ENCODE measurements around the gene RIIAD1. TPM values are rescaled to one million over a fixed set of nuclear protein-coding genes. Genes with fewer than 3 reads are reported as not detected.

Gene RIIAD1
- total RNA-seq, 1 experiment from 2014 or later = 0.12 TPM

DNA sequence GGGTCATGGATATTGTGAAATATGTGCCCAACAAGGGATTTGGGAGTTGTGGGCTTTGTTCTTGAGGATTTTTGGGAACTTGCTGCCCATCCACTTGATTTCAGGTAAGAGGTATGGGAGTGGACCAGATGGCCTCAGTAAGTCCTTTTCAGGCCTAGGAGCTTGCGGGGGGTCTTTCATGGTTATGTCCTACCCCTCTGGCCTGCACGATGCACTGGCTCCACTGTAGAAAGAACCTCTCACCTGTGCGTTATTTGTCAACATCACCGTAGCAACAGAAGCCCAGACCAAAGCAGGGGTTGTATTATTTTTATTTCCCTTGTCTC lies 8.6 kb downstream of the RIIAD1 start:
- Histone ChIP-seq H3K79me2 (ENCODE audit: insufficient read depth, low read length) (no peaks in the 10 kb centered on the region), H3K9me3 (ENCODE audit: control insufficient read depth in 1 of 2, insufficient read depth in 1 of 2, low read depth in 1 of 2, low read length in 2 of 2) (no peaks in the 10 kb centered on the region), H3K27ac (ENCODE audit: low read depth, low read length) (no peak overlapping the region), H2AFZ (ENCODE audit: low read depth, low read length, poor library complexity, severe bottlenecking) (no peak overlapping the region), H3K9me2 (ENCODE audit: insufficient read depth) (no peaks in the 10 kb centered on the region), H3K9ac (ENCODE audit: low read length) (no peak overlapping the region), H3K4me2 (ENCODE audit: low read length) (no peak overlapping the region), H3K36me3 (ENCODE audit: control insufficient read depth in 1 of 2, insufficient read depth in 2 of 2, low read length in 2 of 2) (no peaks in the 10 kb centered on the region), H3K4me1 (ENCODE audit: control insufficient read depth in 1 of 2, insufficient read depth in 2 of 2, low read length in 2 of 2) (0 out of 4 replicates have a peak, but pooled peaks cover 0 to 2% of the 10 kb centered on the region in 2 experiments), H3K27me3 (ENCODE audit: insufficient read depth, low read length) (no peaks in the 10 kb centered on the region), H4K20me1 (ENCODE audit: insufficient read depth) (no peaks in the 10 kb centered on the region), H3K4me3 (replicated peaks in 1 of 2; ENCODE audit: low read depth in 1 of 2, low read length in 2 of 2) (no peak overlapping the region)
- DNase-seq (ENCODE audit: low read depth, low spot score) (no peak), ATAC-seq (no peak)
- no TSS peak for BruUV-seq (replicated peaks)
- POLR2A ChIA-PET = no interaction called here
- CTCF ChIA-PET = no interaction called here
- RAD21 ChIA-PET (ENCODE audit: low non-redundant PET in 1 of 2, low total read pairs in 2 of 2, uncharacterized antibody in 2 of 2, unreplicated experiment in 2 of 2) = no interaction called here
- TF ChIP-seq MAX (IDR thresholded peaks at IDR 0.05) = no peak
- intact Hi-C loops (cut with micrococcal nuclease) = no loop called here

DNA sequence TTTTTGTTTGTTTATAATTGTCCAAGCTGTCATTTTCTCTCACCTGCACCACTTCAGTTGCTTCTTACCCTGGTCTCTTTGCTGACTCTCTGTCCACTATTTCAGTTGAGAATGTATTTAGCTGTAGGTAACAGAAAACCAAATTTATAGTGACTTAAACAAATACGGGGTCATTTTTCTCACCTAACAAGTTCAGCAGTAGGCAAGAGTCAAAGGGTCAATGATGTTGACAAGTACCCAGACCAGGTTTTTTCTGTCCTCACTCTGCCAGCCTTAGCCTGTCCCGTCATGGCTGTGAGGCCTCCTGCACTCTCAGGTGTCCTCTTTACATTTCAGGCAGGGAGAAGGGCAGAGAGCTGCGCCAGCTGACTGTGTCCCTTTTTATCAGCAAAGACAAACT lies 11.8 kb downstream of the RIIAD1 start:
- H3K4me2 ChIP-seq (ENCODE audit: low read length) = no peak overlapping the region
- ATAC-seq (no peak), DNase-seq (ENCODE audit: low read depth, low spot score) (no peak)
- H3K9ac ChIP-seq (ENCODE audit: low read length) = no peak overlapping the region
- no peaks in the 10 kb centered on the region for H3K27me3 ChIP-seq (ENCODE audit: insufficient read depth, low read length)
- ChIA-PET RAD21 (ENCODE audit: low non-redundant PET in 1 of 2, low total read pairs in 2 of 2, uncharacterized antibody in 2 of 2, unreplicated experiment in 2 of 2) (no interaction called here), CTCF (no interaction called here), POLR2A (interaction anchor here (2.5 kb wide), 1 partner anchor 193 kb away, joined by 10 read pairs; the partner anchor contains the start of gene TUFT1)
- H2AFZ ChIP-seq (ENCODE audit: low read depth, low read length, poor library complexity, severe bottlenecking) = no peak overlapping the region
- 0 out of 4 replicates have a peak, but pooled peaks cover 0 to 4% of the 10 kb centered on the region in 2 experiments for H3K4me1 ChIP-seq (ENCODE audit: control insufficient read depth in 1 of 2, insufficient read depth in 2 of 2, low read length in 2 of 2)
- no peaks in the 10 kb centered on the region for H4K20me1 ChIP-seq (ENCODE audit: insufficient read depth)
- intact Hi-C loops (cut with micrococcal nuclease) = no loop called here
- H3K79me2 ChIP-seq (ENCODE audit: insufficient read depth, low read length) = no peaks in the 10 kb centered on the region
- no peak overlapping the region for H3K4me3 ChIP-seq (replicated peaks in 1 of 2; ENCODE audit: low read depth in 1 of 2, low read length in 2 of 2)
- no peaks in the 10 kb centered on the region for H3K36me3 ChIP-seq (ENCODE audit: control insufficient read depth in 1 of 2, insufficient read depth in 2 of 2, low read length in 2 of 2)
- no peak for TF ChIP-seq JUND (IDR thresholded peaks at IDR 0.05)
- TF ChIP-seq RAD21 (IDR thresholded peaks at IDR 0.05; ENCODE audit: low read depth) = no peak
- no peak for TF ChIP-seq MAX (IDR thresholded peaks at IDR 0.05)
- no peak for TF ChIP-seq EGR1 (IDR thresholded peaks at IDR 0.05; ENCODE audit: low read depth)
- no peak for TF ChIP-seq POLR2AphosphoS5 (IDR thresholded peaks at IDR 0.05; ENCODE audit: low read depth, low read length)
- TF ChIP-seq CBX3 (IDR thresholded peaks at IDR 0.05; ENCODE audit: low read depth) = no peak
- TF ChIP-seq CEBPB (IDR thresholded peaks at IDR 0.05; ENCODE audit: low read depth) = no peak
- TF ChIP-seq EZH2 (IDR thresholded peaks at IDR 0.05) = no peak
- no peak for TF ChIP-seq ELF1 (IDR thresholded peaks at IDR 0.05; ENCODE audit: borderline replicate concordance, low read depth)
- TF ChIP-seq ZNF274 (IDR thresholded peaks at IDR 0.05; ENCODE audit: low read depth, low read length) = no peak
- no peak for TF ChIP-seq ATF3 (IDR thresholded peaks at IDR 0.05)
- no peak for TF ChIP-seq REST (IDR thresholded peaks at IDR 0.05; ENCODE audit: low read depth)
- TF ChIP-seq FOSL1 (IDR thresholded peaks at IDR 0.05; ENCODE audit: low read depth) = no peak
- no peak for TF ChIP-seq SIN3A (IDR thresholded peaks at IDR 0.05; ENCODE audit: low read depth)
- no peak for TF ChIP-seq SRF (IDR thresholded peaks at IDR 0.05; ENCODE audit: low read depth)
- no peak for TF ChIP-seq POLR2A (IDR thresholded peaks at IDR 0.05; ENCODE audit: borderline replicate concordance, extremely low read depth, insufficient read depth, insufficient read length)
- peaks cover 0 to 7% of the 10 kb centered on the region in 2 experiments; a peak in 1 of 4 replicates for H3K9me3 ChIP-seq (ENCODE audit: control insufficient read depth in 1 of 2, insufficient read depth in 1 of 2, low read depth in 1 of 2, low read length in 2 of 2)
- no peak overlapping the region for H3K27ac ChIP-seq (ENCODE audit: low read depth, low read length)
- no TSS peak for BruUV-seq (replicated peaks)
- no peaks in the 10 kb centered on the region for H3K9me2 ChIP-seq (ENCODE audit: insufficient read depth)
